NCI-H1436 treated with DMSO at 0.1 percent for 48 hours (cell line): ENCODE measurements around the gene TRAK1.

ENCODE experiments used
- DNase-seq: peaks from one replicate; lab custom pipeline; 2025; lab: John Stamatoyannopoulos, UW

The TRAK1 gene

DNA sequence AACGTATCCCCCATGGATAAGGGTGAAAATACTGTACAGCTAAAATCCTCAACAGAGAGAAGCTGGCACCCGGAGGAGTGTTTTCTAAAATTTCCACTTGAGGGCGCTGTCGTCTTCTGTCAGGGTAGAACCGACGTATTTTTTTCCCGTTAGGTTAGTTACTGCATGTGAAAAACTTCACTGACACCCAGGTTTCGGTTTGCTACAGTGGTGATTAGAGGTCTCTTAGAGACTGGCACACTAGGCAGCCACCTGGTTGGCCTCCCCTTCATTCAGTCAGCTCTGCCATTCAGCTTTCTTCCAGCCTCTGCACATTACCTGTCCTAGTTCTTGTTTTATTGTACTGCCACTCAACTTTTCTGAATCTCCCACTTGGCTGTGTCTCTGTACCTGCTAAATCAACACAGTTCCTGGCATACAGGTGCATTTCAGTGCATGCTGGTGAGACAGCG lies 156.4 kb downstream of the TRAK1 start:
- no peak for DNase-seq

DNA sequence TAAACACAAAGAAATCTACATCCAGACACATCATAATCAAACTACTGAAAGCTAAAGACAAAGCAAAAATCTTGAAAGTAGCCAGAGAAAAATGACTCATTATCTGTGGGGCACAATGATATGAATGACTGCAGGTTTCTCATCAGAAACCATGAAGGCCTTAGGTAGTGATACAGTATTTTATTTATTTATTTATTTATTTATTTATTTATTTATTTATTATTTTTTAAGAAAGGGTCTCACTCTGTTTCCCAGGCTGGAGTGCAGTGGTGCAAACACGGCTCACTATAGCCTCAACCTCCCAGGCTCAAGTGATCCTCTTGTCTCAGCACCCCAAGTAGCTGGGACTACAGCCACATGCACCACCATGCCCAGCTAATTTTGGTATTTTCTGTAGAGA lies 159.6 kb downstream of the TRAK1 start:
- DNase-seq, result no peak

DNA sequence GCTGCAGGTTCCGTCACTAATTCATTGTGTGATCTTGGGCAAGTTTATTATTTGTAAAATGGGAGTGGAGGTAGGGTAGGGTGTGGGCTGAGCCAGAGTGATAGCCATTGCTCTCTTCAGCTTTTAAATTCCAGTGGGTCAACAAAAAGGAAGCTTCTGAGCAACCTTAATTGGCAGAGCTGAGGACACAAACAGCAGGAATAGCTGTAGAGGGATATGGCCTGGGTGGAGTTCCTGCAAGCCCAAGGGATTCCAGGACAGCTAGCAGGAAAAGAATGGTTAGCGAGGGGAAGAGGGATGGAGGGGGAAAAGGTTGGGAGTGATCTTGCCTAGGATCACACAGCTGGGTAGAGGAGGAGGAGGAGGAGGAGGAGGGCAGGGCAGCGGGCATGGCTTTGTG lies 163.4 kb downstream of the TRAK1 start:
- DNase-seq, result no peak

DNA sequence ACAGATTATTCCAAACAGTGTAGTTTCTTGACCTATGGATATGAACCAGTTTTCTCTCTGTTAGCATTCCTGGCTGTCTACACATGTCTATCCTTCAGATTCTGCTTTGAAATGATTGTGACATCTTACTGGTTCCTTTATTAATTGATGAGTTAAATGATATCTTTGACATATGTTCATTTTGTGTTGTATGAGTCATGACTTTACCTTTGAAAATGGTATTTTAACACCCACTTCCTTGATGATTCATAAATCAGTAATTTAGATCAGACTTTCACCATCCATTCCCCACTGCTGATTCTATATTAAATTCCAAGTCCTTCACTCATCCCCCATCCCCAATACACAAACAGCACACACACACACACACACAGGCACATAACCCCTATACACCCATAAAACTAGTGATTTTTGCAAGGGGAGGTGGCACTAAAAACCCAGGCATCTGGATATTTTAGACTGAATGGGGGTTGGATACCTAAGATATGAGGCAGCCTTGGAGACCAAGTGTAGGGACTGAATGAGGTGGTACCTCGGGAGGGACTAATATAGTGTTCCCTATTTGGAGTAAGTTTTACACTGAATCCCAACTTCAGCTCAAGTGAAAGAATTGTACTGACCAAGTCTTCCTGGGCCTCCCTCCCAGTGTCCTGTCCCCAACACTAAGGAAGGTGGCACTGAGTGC lies 165.1 kb downstream of the TRAK1 start:
- no peak for DNase-seq

DNA sequence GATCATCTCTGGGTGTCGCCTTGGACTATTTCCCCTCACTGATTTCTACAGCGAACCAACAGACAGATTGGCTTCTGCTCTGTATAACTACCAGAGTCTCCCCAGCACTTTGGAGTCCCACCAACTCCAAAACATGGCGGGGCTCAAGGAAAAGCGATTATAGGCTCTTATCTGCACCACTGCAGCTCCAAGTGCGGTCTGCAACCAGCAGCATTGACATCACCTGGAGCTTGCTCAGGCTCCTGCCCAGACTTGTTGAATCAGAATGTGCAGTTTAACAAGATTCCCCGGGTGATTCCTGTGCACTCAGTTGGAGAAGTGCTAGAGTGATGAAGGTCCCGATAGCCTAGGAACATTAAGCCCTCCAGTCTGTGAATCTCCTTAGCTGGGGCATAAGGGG lies 165.8 kb downstream of the TRAK1 start:
- no peak for DNase-seq

DNA sequence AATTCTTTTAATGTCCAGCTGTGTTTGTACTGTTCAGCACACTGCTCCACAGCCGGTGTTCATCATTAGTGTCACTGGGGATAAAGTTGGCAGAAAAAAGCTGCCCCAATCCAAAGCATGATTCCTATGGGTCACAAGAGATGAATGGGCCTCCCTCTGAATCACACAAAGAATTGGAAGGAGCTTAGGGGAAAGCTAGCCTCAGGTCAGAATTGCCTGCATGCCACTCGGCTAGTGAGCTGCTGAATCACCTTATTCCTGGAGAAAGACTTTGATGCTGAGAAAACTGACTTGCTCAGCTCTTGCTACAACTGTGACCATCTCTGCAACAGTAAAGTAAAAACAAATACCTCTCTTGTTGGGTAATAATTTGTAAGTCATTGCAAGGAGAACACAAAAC lies 171.4 kb downstream of the TRAK1 start:
- DNase-seq, result no peak

DNA sequence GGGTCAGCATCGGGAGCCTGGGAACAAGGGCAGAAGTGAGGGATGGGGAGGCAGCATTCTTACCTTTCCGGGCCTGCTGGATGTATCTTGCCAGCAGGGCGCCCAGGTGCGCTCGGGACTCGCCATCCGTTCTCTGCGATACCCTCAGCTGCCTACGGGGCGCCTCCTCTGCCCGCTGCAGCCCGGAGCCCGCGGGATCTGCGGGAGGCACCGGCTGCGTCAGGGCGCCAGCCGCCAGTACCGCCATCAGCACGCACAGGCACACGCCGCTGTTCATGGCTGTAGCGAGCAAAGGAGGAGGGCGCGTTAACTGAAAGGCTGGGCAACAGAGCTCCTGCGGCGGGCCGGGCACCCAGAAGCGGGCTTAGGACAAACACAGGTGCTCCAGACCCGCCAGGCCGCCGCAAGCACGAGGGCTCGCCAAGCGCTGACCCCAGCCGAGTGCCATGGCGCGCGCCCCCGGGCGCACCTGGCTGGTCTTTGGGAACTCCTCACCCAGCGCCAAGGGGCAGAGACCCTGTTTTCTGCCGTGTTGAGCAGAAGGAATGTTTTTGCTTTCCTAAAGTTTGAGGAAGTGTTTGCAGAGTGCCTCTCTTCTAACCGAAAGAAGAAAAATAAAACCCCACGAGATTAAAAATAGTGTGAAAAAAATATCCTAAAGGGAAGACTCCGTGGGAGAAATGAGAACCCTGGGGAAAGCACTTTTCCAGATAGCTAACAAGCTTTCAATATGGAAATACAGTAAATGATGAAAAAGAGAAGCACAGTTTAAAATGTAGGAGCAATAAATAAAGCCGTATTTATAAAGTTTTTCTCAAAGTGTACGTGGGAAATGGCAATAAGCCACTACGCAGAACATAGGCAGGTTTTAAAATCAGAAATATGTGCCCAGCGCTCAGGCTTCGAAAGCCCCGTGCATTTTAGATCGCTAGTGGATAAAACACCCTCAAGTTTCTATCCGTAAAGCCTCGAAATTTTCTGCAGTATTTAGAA lies 172.5 kb downstream of the TRAK1 start:
- no peak for DNase-seq

DNA sequence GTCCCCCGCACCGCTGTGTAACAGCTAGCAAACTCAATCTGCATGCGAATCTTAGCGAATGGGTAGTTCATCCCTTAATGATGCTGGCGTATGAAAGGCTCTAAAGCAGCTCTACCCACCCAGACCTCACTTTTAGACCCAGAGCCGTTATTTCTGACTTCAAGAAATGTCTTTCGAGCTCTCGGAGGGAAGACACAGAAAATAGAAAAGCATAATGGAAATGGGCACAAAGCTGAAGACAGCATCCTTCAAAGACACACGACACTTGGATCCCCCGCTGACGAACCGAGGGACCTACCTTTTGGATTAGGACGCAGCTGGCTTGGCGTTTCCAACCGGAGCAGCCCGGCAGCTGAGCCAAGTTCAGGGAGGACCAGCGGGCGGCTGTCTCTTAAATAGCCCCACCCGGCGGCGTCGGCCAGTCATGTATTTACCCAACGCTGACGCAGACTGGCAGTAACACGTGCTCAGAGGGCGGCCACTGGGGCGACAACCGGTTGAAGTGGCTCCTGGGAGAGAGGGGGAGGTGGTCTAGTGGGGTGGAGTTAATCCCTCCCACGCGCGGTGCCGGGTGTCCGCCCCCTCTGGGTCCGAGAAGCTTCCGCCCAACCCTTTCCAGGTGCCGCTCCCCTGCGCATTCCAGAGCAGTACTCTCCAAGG lies 173.4 kb downstream of the TRAK1 start:
- DNase-seq, result no peak

DNA sequence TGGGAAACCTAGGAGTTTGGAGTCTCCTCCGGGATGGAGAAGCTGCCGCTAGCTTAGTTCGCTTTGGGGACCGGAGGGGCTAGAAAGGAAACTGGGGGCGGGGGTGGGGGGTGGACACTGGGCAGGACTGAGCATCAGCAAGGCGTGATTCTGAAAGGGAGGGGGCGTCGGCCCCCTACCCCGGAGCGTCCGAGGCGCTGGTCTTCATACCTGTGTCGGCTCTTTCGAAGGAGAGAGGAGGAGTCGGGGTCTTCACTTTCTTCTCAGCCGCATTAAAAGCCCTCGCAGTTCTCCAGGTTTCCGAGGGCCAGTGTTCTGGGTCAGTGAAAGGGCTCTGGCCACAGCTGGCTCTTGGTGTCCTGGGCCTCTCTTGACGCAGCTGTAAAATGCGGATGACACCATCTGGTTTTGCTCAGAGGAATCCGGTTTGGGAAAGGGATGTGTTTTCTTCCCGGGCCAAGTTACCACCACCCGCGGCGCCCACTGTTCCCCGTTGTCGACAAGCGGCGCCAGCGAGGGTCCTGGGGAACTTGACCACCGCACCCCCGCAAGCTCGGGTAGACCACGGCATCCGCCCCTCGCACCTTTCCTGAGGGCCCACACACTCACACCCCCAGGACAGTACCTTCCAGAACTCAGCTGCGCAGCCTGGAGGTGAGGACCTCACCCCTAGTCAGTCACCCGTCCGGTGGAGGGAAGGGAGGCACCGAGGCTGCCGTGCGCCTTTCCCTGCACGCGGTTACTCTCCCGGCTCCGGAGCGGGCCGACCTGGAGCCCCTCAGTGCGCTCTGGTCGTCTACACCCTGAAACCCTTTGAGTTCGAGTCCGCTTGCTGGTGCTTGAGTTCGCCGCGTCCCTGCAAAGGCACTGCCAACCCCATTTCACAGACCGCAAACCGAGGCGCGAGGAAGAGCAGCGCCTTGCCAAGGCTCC lies 174.2 kb downstream of the TRAK1 start:
- no peak for DNase-seq

DNA sequence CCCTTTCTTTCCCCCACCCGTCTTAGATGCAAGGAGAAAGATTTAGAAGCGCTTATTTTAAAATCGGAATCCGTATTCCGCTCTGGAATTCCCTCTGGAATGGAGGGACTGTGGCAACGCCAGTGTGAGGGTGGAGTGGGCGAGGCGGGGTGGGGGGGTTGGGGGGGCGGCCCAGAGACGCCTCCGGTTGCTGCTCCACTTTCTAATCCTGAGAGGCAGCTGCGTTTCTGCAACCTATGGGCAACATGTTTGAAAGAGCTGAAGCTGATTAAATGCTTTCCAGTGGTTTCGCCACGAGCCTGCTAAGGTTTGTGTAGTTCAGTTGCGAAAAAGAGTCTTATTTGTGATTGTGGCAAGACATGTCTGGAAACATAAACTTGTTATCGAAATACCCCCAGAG lies 174.9 kb downstream of the TRAK1 start, which contains the start of gene CCK:
Gene CCK, minus strand, starts transcription at position 101 of the 400 bp plus-strand sequence. CDS start 2,555 bp downstream, outside the sequence.
- no peak for DNase-seq

DNA sequence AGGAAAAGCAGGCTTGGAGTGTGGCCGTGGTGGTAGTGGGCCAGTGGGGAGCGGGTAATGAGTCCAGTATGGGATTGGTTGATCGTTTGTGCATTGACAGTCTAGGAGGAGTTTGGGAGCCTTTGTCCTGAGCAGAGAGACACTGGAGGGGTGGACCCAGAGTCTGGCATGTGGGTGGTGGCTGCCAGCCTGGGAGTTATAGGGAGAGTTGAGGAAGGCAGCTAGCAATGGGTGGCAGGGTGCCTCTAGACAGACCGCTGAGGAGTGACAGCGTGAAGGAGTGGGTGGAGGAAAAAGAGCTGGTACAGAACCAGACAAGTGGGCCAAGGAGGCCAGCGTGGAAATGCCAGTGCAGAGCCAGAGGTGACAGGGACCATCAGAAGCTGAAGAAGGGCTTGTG lies 176.7 kb downstream of the TRAK1 start:
- DNase-seq, result no peak

DNA sequence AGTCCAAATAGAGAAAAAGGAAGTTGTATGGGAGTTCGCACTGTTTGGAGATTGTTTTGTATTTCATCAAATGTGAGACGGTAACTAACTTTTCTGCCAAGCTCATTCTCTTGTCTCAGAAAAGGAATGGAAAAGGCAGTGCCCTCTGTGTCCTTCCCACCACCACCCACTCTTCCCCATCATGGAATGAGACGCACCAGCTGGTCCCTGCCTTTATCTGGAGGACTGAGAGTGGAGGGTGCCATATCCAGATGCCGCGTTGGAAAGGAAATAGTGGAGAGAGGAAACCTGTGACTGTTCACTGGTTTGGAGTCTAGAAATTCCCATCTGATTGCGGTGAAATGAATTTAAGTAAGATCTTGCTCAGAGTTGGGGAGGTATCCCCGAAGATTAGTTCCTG lies 178.5 kb downstream of the TRAK1 start:
- DNase-seq, result no peak

DNA sequence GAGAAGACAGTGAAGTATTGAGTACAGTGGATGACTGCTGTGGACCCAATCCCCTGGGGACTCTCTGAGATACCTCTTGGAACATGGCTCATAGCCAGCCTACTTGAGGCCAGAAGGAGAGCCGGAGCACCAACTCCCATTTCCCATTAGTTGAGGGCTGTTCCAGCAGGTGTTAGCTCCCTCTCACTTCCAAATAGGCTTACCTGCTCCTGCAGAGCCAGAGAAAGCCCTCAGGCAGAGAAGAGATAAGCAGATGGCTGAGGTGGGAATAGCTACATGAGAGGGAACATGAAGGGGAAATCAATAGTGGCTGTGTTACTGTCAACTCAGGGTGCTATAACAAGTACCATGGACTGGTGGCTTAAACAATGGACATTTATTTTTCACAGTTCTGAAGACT lies 179.4 kb downstream of the TRAK1 start:
- DNase-seq, result no peak

DNA sequence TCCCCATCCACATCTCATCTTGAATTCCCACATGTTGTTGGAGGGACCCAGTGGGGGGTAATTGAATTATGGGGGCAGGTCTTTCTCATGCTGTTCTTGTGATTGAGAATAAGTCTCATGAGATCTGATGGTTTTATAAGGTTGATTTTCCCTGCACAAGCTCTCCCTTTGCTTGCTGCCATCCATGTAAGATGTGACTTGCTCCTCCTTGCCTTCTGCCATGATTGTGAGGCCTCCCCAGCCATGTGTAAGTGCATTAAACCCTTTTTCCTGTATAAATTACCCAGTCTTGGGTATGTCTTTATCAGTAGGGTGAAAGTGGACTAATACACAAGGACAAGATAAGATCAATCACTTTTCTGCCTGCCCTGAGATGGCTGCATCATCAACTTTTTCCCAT lies 180.6 kb downstream of the TRAK1 start:
- DNase-seq, result no peak

DNA sequence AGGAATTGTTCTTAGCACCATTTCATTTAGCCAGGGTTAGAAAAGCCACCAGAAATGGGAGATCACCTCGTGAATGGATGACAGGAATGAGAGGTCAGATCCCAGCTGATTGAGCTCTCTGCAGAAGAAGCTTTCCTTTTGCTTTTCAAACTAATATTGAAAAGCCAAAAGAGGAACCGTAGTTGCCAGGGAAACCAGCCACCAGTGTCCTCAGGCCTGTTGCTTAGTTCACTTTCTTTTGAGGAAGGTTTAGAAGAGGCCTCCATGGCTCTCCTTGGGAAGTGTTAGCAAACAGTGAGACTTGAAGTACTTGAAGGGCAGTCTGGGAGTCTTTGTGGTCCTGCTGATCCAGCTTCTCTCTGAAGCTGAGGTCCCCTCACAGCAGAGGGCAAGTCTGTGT lies 182.2 kb downstream of the TRAK1 start:
- no peak for DNase-seq

DNA sequence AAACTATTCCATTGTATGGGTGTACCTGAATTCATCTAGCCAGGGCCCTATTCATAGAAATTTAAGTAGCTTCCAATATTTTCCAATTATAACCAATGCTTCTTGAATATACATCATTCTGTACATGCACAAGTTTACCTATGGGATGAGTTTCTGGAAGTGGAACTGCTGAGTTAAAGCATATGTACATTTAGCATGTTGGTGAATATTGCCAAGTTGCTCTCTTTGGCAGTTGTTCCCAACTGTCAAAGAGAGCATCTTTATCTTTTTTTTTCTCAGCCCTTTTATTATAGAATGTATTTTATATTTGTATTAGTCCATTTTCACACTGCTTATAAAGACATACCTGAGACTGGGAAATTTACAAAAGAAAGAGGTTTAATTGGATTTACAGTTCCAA lies 183.1 kb downstream of the TRAK1 start:
- DNase-seq, result no peak

DNA sequence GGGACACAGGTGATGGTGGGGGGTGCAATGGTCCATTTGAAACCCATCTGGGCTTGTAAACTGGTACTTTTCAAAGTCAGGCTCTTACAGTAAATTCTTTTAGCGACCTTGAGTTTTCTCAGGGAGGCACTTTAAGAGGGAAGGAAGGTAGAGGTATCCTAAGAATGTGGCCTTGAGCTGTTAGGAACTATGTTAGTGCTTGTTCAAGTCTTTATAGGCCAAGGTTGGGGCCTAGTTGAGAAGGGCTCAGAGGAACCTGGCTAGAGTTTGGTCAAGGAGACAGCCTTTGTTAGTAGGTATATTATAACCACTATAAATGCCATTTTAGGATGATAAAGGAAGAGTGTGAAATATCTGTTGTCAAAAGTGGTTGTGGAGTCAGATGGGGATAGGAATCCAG lies 184.1 kb downstream of the TRAK1 start:
- no peak for DNase-seq
